DND-41 (cell line): ENCODE measurements around the gene HMGN4.

Experiments used
- CTCF ChIP-seq: IDR thresholded peaks from 2 replicates; pipeline ENCODE4 v1.5.1; 2012; ENCODE audit warnings: borderline replicate concordance, low read length, moderate library complexity, mild to moderate bottlenecking; ENCODE audit not compliant: poor library complexity, severe bottlenecking; ENCODE audit errors: extremely low read depth
- EZH2 ChIP-seq: IDR thresholded peaks from 3 replicates; pipeline ENCODE4 v1.6.1; 2012; ENCODE audit warnings: borderline replicate concordance, low read depth, mild to moderate bottlenecking, moderate library complexity, low read length, inconsistent platforms; ENCODE audit not compliant: severe bottlenecking

GRCh38 chr6:26588965-26589364 lies 50.8 kb downstream of the HMGN4 start:
- TF ChIP-seq CTCF (no peak), EZH2 (no peak)
